Activated T-cell treated with anti-CD3 and anti-CD28 coated beads, Interleukin-2, amount 50 U/mL, for 1 hour (primary cell): ENCODE results near the gene RACGAP1.
"Not testable (repeated sequence)": the region's sequence is repeated elsewhere in the genome, so short reads cannot be mapped to it uniquely, and the experiment has no call there.

Experiments used
- DNase-seq: peaks from one replicate; pipeline ENCODE4 v3.0.0-alpha.2; 2020

The RACGAP1 gene

GRCh38 chr12:50055831-50056638 is 30.7 kb upstream of the RACGAP1 start:
- peak; percentile 70 for DNase-seq

- no peak for DNase-seq
Observed at GRCh38 chr12:50053583-50053982, 28.3 kb upstream of the RACGAP1 start.

GRCh38 chr12:50052964-50053363 is 27.7 kb upstream of the RACGAP1 start:
- DNase-seq: no peak

GRCh38 chr12:50052544-50052943 is 27.2 kb upstream of the RACGAP1 start:
- DNase-seq: no peak

GRCh38 chr12:50051101-50051806 is 26.0 kb upstream of the RACGAP1 start:
- DNase-seq: no peak

GRCh38 chr12:50050410-50051098 is 25.3 kb upstream of the RACGAP1 start:
- no peak for DNase-seq

GRCh38 chr12:50050119-50050385 is 24.8 kb upstream of the RACGAP1 start:
- DNase-seq: no peak

GRCh38 chr12:50049254-50050118 is 24.2 kb upstream of the RACGAP1 start:
- DNase-seq: no peak

GRCh38 chr12:50047693-50048250 is 22.5 kb upstream of the RACGAP1 start:
- no peak for DNase-seq

GRCh38 chr12:50043854-50044253 is 18.6 kb upstream of the RACGAP1 start:
- no peak for DNase-seq

GRCh38 chr12:50043308-50043707 is 18.0 kb upstream of the RACGAP1 start:
- no peak for DNase-seq

- DNase-seq: no peak
Observed at GRCh38 chr12:50042693-50043092, 17.4 kb upstream of the RACGAP1 start.

- DNase-seq: no peak
Observed at GRCh38 chr12:50041962-50042361, 16.7 kb upstream of the RACGAP1 start.

- no peak for DNase-seq
Observed at GRCh38 chr12:50041062-50041860, 16.0 kb upstream of the RACGAP1 start.

GRCh38 chr12:50040657-50041056 is 15.4 kb upstream of the RACGAP1 start:
- DNase-seq: no peak

GRCh38 chr12:50039151-50039835 is 14.0 kb upstream of the RACGAP1 start:
- peak; percentile 85 for DNase-seq

GRCh38 chr12:50038336-50038735 is 13.0 kb upstream of the RACGAP1 start:
- no peak for DNase-seq

- no peak for DNase-seq
Observed at GRCh38 chr12:50032854-50033581, 7.7 kb upstream of the RACGAP1 start.

- DNase-seq: no peak
Observed at GRCh38 chr12:50032515-50032853, 7.2 kb upstream of the RACGAP1 start.

GRCh38 chr12:50030449-50030848 is 5.2 kb upstream of the RACGAP1 start:
- not testable (repeated sequence) for DNase-seq

GRCh38 chr12:50026691-50027090 is 1.4 kb upstream of the RACGAP1 start:
- no peak for DNase-seq
